ENCODE data around the gene SNED1.

DNA sequence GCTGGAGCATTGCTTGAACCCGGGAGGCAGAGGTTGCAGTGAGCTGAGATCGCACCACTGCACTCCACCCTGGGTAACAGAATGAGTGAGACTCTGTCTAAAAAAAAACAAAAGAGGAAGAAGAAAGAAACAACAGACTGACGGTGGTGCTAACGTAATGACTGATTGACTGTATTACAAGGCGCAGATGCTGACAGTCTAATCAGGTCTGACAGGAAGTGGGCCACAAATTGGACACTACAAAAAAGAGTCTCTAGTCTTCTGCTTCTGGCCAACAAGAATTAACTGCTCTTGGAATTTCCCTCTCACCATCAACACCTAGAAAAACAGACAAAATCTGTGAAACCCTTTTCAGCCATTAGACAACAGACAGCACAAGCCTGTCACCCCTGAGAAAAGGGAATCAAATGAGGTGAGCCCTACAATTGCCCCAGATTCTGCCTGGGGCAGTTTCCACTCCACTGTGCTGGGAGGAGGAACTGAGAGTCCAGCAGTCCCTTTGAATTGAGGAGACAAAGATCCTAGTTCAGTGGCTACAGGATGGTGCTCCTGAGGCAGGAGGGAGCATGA, 43.3 kb downstream of the SNED1 start:
- TF ChIP-seq CTCF (IDR thresholded peaks at IDR 0.05 in 4 of 5, conservative IDR thresholded peaks at IDR 0.05 in 1 of 5): no peak
- TF ChIP-seq POLR2A (IDR thresholded peaks at IDR 0.05): no peak

Data from gastrocnemius medialis (tissue), 4 donors.